PFSK-1 (cell line): ENCODE data around the gene MISP.

Experiments used
- REST ChIP-seq, 2 experiments: IDR thresholded peaks; 2 replicates each; pipeline versions ENCODE4 v1.6.1 to v1.8.0; 2011 to 2012; ENCODE audit warnings: low read depth in 2 of 2, low read length in 2 of 2, control low read depth in 1 of 2, inconsistent platforms in 1 of 2, mild to moderate bottlenecking in 1 of 2, moderate library complexity in 1 of 2; ENCODE audit not compliant: insufficient read depth in 1 of 2
- SIN3A ChIP-seq: IDR thresholded peaks from 2 replicates; pipeline ENCODE4 v1.6.1; 2012; ENCODE audit warnings: mild to moderate bottlenecking, low read length, moderate library complexity, borderline replicate concordance; ENCODE audit not compliant: insufficient read depth
- TAF1 ChIP-seq: IDR thresholded peaks from 2 replicates; pipeline ENCODE4 v1.6.1; 2012; ENCODE audit warnings: low read length, control low read depth, borderline replicate concordance; ENCODE audit not compliant: insufficient read depth

GRCh38 chr19:793806-794205 is 42.9 kb downstream of the MISP start:
- TF ChIP-seq REST (IDR thresholded peaks at IDR 0.05; ENCODE audit: insufficient read depth in 1 of 2, low read depth in 2 of 2, low read length in 2 of 2), result no peak
- no peak for TF ChIP-seq TAF1
- TF ChIP-seq SIN3A, result no peak
